HepG2 (cell line): Measurements from ENCODE around the gene ACBD6.

Experiments used
- GLI4 ChIP-seq: sonication (generic); formaldehyde crosslinking; IDR thresholded peaks from 2 replicates; pipeline ENCODE4 v1.5.1; 2020; ENCODE audit warnings: missing genetic modification reagents, mild to moderate bottlenecking, moderate library complexity, borderline replicate concordance
- MAFF ChIP-seq: IDR thresholded peaks from 2 replicates; pipeline ENCODE4 v1.6.1; 2011; ENCODE audit warnings: low read depth, low read length, improper control_type of control experiment
- SNAPC2 ChIP-seq: sonication (generic); formaldehyde crosslinking; IDR thresholded peaks from 2 replicates; pipeline ENCODE4 v1.8.1; 2022; ENCODE audit warnings: mild to moderate bottlenecking, missing genetic modification reagents
- TF ChIP-seq, protein P1 (sequence below): sonication (generic); formaldehyde crosslinking; IDR thresholded peaks from 2 replicates; pipeline ENCODE4 v1.8.1; 2023; ENCODE audit warnings: missing genetic modification reagents, inconsistent platforms, borderline replicate concordance

DNA sequence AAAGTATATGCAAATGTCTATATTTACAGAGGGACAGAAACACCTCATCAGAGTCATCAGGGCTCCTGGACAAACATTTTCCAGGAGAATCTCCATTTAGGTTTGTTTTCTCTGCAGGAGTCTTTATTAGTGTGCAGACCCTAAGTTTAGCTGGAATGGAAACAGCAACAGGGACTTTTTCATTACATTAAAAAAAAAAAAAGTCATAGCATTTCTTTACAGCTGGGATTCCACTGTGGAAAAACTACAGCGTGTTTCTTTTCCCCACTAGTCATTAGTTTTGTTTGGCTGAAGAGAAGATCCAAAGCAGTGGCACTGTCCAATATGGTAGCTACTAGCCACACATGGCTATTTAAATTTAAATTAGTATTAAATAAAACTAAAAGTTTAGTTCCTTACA lies 222.7 kb downstream of the ACBD6 start:
- no peak for TF ChIP-seq GLI4 (CRISPR knock-in tag)
- no peak for TF ChIP-seq SNAPC2 (CRISPR knock-in tag)
- TF ChIP-seq, protein P1, sequence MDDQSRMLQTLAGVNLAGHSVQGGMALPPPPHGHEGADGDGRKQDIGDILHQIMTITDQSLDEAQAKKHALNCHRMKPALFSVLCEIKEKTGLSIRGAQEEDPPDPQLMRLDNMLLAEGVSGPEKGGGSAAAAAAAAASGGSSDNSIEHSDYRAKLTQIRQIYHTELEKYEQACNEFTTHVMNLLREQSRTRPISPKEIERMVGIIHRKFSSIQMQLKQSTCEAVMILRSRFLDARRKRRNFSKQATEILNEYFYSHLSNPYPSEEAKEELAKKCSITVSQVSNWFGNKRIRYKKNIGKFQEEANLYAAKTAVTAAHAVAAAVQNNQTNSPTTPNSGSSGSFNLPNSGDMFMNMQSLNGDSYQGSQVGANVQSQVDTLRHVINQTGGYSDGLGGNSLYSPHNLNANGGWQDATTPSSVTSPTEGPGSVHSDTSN: no peak
- TF ChIP-seq MAFF: no peak
